ENCODE measurements around the gene KCTD21.

Gene KCTD21

GRCh38 chr11:78138291-78138690, 50.1 kb downstream of the KCTD21 start:
- no peak for DNase-seq

GRCh38 chr11:78132475-78132874, 56.0 kb downstream of the KCTD21 start:
- no peak for DNase-seq

DNA sequence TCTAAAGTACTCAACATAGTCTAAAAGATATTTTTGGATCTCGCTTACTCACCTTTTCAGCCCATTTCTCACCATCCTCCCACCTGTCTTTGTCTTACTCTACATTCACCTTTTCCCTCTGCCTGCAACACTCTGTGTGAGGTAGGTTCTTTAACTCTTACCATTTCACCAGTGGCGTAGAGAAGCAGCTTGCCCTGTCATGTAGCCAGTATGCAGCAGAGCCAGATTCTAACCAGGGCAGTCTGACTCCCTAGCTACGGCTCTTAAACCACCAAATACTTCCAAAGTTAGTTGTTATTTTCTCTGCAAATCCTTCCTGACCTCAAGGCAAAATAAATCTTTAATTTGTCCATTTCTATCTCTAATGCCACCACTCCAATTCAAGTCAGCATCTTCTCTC, 56.5 kb downstream of the KCTD21 start:
- DNase-seq, result no peak

- no peak for DNase-seq
Observed at GRCh38 chr11:78127403-78127802, 61.0 kb downstream of the KCTD21 start.

Measured in activated T-cell treated with anti-CD3 and anti-CD28 coated beads for 4 hours (primary cell).